HepG2 (cell line): Measurements from ENCODE around the gene CFAP210. TPM values are rescaled to one million over a fixed set of nuclear protein-coding genes. Genes with fewer than 3 reads are reported as not detected.

Source experiments
- ATF3 ChIP-seq: sonication (generic); formaldehyde crosslinking; IDR thresholded peaks from 2 replicates; pipeline ENCODE4 v1.4.0; 2020; ENCODE audit warnings: missing genetic modification reagents
- E2F5 ChIP-seq: sonication (generic); formaldehyde crosslinking; conservative IDR thresholded peaks from 2 replicates; pipeline ENCODE4 v1.4.0; 2020; ENCODE audit warnings: missing genetic modification reagents
- ETV5 ChIP-seq: IDR thresholded peaks from 2 replicates; pipeline ENCODE4 v1.6.1; 2018; ENCODE audit warnings: missing biosample characterization, missing genetic modification reagents, inconsistent platforms, borderline replicate concordance
- FUBP1 ChIP-seq: sonication (generic); formaldehyde crosslinking; IDR thresholded peaks from 2 replicates; pipeline ENCODE4 v1.5.1; 2020; ENCODE audit warnings: missing genetic modification reagents, mild to moderate bottlenecking, borderline replicate concordance
- GABPB1 ChIP-seq: IDR thresholded peaks from 2 replicates; pipeline ENCODE4 v1.6.1; 2016; ENCODE audit warnings: mild to moderate bottlenecking, missing genetic modification reagents, moderate library complexity, missing compliant biosample characterization
- IKZF1 ChIP-seq: fragments of 450-650 bp; IDR thresholded peaks from 2 replicates; pipeline ENCODE4 v1.7.1; 2016
- NCOA2 ChIP-seq: sonication (generic); formaldehyde crosslinking; IDR thresholded peaks from 2 replicates; pipeline ENCODE4 v1.8.0; 2022; ENCODE audit warnings: inconsistent platforms
- SNAI1 ChIP-seq: sonication (generic); formaldehyde crosslinking; IDR thresholded peaks from 2 replicates; pipeline ENCODE4 v1.5.0; 2020; ENCODE audit warnings: mild to moderate bottlenecking, missing genetic modification reagents, borderline replicate concordance
- TBL1XR1 ChIP-seq: fragments of 150-350 bp; IDR thresholded peaks from 2 replicates; pipeline ENCODE4 v1.6.1; 2014; ENCODE audit warnings: borderline replicate concordance, low read length; ENCODE audit not compliant: partially characterized antibody
- XRCC5 ChIP-seq: fragments of 200-400 bp; formaldehyde crosslinking; optimal IDR thresholded peaks from 2 replicates; pipeline ENCODE3; 2017; ENCODE audit warnings: mild to moderate bottlenecking, low read length
- ZNF280B ChIP-seq: sonication (generic); formaldehyde crosslinking; IDR thresholded peaks from 2 replicates; pipeline ENCODE4 v1.5.0; 2020; ENCODE audit warnings: missing genetic modification reagents, mild to moderate bottlenecking, borderline replicate concordance
- ZNF280D ChIP-seq: sonication (generic); formaldehyde crosslinking; IDR thresholded peaks from 2 replicates; pipeline ENCODE4 v1.5.1; 2020; ENCODE audit warnings: mild to moderate bottlenecking, missing genetic modification reagents
- ZNF281 ChIP-seq: sonication (generic); formaldehyde crosslinking; IDR thresholded peaks from 2 replicates; pipeline ENCODE4 v1.4.0; 2020; ENCODE audit warnings: missing genetic modification reagents, borderline replicate concordance
- polyA plus RNA-seq, 8 experiments: library from polyadenylated mRNA; depleted of rRNA in 3 of 8; stranded (reverse) in 7 of 8; unstranded in 1 of 8; fragments of >200 nt; fragmentation: Illumina TruSeq in 4 of 8; extraction: Trizol in 4 of 8; gene quantifications; 2 replicates each; pipeline versions ENCODE4 v1.2.1 to v1.2.3, GENCODE V29; 2011 to 2016; ENCODE audit warnings: low read depth in 4 of 8, missing spikeins in 1 of 8, mixed read lengths in 1 of 8; ENCODE audit not compliant: insufficient read depth in 1 of 8
- total RNA-seq, 5 experiments: library from RNA; depleted of rRNA; stranded (reverse); fragments of >200 nt; fragmentation: Illumina TruSeq; extraction: Trizol; gene quantifications; 2 replicates each; pipeline ENCODE4 v1.2.3, GENCODE V29; 2016; ENCODE audit warnings: low read depth in 1 of 5

CFAP210 gene
- total and polyA plus RNA-seq, 2 of the 13 experiments (the other 11 are each of a cell fraction or from before 2014, with no cell fraction given): 0.18 TPM; not detected in 1

- TF ChIP-seq ZNF280D: no peak
- TF ChIP-seq SNAI1 (CRISPR knock-in tag): no peak
- TF ChIP-seq ATF3 (CRISPR knock-in tag): no peak; the same call in 1 of the 2 replicates
- no peak; the same call in 1 of the 2 replicates for TF ChIP-seq ZNF281 (CRISPR knock-in tag)
- TF ChIP-seq FUBP1 (CRISPR knock-in tag): no peak
- no peak for TF ChIP-seq IKZF1
- no peak for TF ChIP-seq E2F5
- peak; percentile 44; the same call in 1 of the 2 replicates for TF ChIP-seq GABPB1 (CRISPR knock-in tag)
- peak; percentile 36; the same call in 1 of the 2 replicates for TF ChIP-seq ZNF280B (CRISPR knock-in tag)
- peak; percentile 35 for TF ChIP-seq TBL1XR1
- peak; percentile 81 for TF ChIP-seq NCOA2 (CRISPR knock-in tag)
- peak; percentile 95 for TF ChIP-seq ETV5 (CRISPR knock-in tag)
- TF ChIP-seq XRCC5: no peak
These were observed 22.9 kb upstream of the CFAP210 start (continued) for GRCh38 chr2:169716938-169717690.
